HG02970 (cell line): Measurements from ENCODE around the gene PNMA6F.
"Not testable (repeated sequence)": the region's sequence is repeated elsewhere in the genome, so short reads cannot be mapped to it uniquely, and the experiment has no call there.

Experiments used
- ATAC-seq: cut with Tn5 transposase; IDR thresholded peaks from one replicate; pipeline ENCODE4 v1.9.1; 2021; ENCODE audit warnings: mild to moderate bottlenecking, moderate library complexity, moderate number of reproducible peaks; ENCODE audit not compliant: unreplicated experiment, low FRiP score

PNMA6F gene

DNA sequence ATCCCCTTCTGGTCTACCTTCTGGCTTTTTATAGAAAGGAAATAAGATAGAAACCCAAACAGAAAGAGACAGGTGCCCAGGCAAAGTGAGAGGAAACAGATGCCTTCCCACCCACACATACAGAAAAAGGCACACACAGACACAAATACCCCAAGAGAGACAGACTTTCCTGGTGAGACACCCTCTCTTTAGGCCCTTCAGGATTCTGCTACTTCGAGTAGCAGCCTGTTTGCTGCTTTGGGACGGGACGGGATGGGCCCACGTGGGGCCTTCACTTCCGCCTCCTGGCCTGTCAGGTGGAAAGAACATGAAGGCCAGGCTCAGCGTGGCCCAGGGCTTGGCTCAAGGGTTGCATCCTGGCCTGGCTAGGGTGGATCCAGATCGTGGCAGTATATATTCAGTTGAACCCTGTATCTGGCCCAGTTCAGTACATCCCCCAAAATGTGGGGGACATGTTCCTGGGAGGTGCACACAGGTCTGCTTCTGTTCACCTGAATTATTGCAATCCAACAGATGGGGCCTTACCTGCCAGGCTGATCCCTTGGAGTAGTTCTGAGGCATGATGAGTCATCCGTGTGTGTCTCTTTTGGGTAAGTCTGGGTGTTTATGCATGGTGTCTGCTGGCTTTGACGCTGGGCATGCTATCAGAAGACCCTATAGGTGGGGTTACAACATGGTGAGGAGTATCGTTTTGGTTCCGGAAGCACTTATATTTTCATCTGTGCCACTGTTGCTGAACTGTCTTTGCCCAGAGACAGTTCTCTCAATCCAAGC lies 14.7 kb upstream of the PNMA6F start:
- no peak for ATAC-seq

GRCh38 chrX:153334654-153335295 lies 13.2 kb upstream of the PNMA6F start:
- ATAC-seq, result no peak

DNA sequence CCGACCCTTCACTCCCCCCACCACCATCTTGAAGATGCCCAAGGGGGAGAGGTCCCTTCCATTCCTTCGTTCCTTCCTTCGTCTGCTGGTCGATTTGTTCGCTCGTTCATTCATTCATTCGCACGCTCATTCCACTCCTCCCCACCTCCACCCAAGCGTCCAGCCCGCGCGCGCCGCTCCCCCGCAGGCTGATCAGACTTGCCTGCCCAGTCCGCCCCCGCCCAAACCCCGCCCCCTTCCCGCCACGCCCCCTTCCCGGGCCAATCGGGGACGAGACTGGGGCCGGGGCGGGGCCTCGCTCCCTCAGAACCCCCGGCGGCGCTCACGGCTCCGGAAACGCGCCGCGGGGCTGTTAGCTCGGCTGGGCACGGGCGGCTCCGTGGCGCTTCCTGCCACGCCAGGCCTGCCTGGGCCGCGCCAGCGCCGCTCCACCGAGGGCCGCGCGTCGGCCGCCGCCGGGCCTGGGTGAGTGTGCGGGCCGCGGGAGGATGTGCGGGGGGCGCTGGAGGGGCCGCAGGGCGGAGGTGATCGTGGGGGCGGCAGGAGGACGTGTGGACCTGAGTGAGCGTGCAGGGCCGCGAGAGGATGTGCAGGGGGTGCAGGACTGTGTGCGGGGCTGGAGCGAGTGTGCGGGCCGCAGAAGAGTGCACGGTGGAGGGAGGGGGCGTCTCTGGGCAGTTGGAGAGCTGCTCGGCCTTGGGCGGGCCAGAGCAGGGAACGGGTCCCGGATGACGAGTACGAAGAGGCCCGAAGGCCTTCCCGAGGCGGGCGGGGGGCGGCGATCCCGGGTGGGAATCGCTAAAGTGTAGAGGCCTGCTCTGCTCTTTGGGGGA lies 12.5 kb upstream of the PNMA6F start, which contains the start of gene ZNF275:
Gene ZNF275, plus strand, starts transcription at position 333 of the 833 bp plus-strand sequence. CDS start 2,527 bp downstream, outside the sequence.
- peak; percentile 70 for ATAC-seq

GRCh38 chrX:153333266-153333665 lies 11.7 kb upstream of the PNMA6F start:
- no peak for ATAC-seq

DNA sequence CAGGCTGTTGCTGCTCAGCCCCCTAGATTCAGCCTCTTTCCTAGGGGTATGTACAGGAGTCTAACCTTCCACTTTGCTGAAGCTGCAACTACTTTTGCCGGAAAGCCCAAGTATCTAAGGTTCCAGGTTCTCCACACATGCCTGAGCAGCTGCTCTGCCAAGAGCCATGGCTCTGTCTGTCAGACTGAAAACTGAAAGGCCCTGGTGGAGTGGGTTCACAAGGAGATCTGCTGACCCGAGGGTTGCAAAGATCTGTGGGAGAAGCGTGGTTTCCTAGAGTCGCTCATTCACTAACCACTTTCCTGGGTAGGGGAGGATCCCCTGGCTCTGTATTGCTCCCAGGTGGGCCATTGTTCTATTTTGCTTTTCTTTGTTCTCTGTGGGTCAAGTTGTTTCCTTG lies 6.0 kb upstream of the PNMA6F start:
- no peak for ATAC-seq

- ATAC-seq, result no peak
These were observed 897 bp downstream of the PNMA6F start for GRCh38 chrX:153320555-153321184.

DNA sequence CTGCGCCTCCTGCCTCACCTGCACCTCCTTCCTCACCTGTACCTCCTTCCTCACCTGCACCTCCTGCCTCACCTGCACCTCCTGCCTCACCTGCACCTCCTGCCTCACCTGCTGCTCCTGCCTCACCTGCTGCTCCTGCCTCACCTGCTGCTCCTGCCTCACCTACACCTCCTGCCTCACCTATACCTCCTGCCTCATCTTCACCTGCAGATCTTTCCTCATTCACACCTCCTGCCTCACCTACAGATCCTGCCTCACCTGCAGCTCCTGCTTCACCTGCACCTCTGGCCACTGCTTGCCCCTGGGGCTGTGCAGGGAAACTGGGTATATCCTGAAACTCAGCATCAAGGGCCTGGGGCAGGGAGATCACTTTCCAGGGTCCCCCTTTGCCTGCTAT lies 1.5 kb downstream of the PNMA6F start:
- ATAC-seq, result not testable (repeated sequence)

DNA sequence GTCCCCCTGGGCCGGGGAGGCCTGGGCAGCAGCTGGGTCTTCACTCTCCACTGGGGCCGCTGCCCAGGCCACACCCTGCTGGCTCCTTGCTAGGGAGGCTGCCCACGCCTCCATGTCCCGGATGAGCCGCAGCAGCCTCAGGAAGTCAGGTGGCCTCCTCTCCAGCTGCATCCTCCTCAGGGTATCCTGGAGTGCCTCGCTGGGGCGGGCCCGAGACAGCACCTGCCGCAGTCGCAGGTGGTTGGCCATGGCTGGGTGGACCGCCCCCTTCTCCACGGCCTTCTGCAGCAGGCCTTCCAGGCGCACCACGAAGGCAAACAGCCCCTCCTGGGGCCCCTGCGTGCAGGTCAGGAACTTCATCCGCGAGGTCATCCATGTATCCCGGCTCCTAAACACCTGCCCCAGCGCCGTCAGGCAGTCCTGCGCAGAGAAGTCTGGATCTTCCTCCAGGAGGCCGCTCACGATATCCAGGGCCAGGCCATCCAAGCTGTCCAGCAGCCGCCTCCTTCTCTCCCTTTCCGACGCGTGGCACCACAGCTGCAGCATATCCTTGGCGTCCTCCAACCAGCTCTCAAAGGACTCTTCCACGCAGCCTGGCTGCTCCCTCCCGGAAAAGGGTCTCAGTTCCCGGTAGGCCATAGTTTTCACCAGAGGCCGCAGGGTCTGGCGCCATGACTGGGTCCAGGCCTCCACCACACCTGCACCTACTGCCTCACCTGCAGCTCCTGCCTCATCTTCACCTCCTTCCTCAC lies 2.1 kb downstream of the PNMA6F start:
- ATAC-seq, result no peak

GRCh38 chrX:153318811-153319210 lies 2.8 kb downstream of the PNMA6F start:
- no peak for ATAC-seq

- ATAC-seq, result no peak
These were observed 3.4 kb downstream of the PNMA6F start for GRCh38 chrX:153317996-153318722.

DNA sequence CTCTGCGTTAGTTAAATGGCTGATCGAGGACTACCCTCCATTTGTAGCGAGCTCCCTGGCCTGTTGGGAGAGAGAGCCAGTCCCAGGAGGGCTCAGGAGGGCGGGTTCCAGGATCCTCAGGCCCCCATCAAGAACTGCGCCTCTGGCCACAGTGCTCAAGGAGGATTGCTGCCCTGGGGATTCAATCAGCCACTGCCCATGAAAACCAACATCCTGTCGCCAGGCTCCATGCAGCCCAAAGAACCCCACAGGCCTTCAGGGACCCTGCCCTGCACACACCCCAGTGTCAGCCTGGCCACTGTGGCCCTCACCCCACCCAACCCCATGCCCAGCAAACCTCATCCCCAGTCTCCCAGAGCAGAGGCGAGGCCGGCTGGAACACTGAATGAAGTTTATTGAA lies 4.3 kb downstream of the PNMA6F start:
- no peak for ATAC-seq

DNA sequence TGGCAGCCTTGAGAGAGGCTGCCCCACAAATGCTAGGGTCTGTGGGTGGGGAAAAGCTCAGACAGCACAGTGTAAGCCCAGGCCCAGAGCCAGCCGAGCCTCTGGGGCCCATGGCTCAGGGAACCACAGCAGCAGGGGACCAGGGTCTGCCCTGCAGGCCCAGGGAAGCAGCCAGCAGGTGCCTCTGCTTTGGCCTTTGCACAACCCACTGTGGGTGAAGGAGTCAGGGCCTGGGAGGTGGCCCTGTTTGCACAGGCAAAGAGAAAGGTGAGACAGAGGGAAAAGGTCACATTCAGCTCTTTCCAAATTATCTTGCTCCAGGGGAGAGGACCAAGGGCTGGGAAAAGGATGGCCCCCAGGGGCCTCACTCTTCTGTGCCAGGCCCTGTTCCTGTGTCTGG lies 8.7 kb downstream of the PNMA6F start:
- ATAC-seq, result no peak

GRCh38 chrX:153312041-153312440 lies 9.5 kb downstream of the PNMA6F start:
- ATAC-seq, result no peak

- no peak for ATAC-seq
These were observed 10.7 kb downstream of the PNMA6F start for GRCh38 chrX:153310901-153311300.

DNA sequence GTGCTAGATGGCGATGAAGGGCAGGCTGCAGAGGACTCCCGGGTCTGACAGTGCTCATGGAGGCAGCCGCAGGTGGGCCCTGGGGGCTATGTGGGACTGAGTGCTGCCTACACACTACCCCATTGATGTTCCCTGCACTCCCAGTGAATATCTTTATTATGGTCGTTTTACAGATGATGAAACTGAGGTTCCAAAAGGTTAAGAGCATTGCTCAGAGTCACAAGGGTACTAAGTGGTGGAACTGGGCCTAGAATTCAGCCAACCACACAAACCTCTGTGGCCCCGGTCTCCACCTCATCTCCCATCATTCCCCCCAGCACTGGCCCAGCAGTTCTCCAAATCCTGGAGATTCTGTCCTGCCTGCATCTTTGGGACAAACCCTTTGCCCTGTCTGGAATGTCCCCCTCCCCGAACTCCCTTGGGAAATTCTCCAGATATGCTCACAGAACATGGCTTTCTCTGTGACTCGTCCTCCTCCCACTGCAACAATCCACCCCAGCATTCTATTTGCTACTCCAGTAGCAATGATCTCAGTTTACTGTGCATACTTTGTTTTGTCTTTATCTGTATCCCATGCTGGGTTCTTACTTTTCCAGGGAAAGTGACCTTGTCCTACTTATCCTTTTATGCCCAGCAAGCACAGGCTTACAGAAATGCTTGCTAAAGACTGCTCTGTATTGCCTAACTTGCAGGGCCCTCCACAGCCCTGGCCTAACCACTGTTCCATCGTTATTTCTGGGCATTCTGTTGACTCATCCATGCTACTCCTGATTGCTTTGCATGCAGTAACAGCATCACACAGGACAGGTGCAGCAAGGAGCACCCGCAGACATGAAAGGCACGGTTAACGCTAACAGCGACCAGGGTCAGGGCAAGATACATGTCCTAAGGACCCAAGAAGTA lies 14.0 kb downstream of the PNMA6F start:
- no peak for ATAC-seq

- ATAC-seq, result no peak
These were observed 14.9 kb downstream of the PNMA6F start for GRCh38 chrX:153306527-153307115.

GRCh38 chrX:153305972-153306371 lies 15.6 kb downstream of the PNMA6F start:
- no peak for ATAC-seq
